Panc1 (cell line): Measurements from ENCODE around the gene FAM107B. TPM values are rescaled to one million over a fixed set of nuclear protein-coding genes. Genes with fewer than 3 reads are reported as not detected.

Source experiments
- ATAC-seq: fragments of 200-7000 bp; cut with Tn5 transposase; 2 replicates; pipeline ENCODE4 v1.9.1; 2020; ENCODE audit warnings: mild to moderate bottlenecking, moderate library complexity
- BruUV-seq: library from RNA; stranded (reverse); fragments of 400-500 nt; replicated peaks from 2 replicates; lab custom pipeline; 2021; lab: Mats Ljungman, UMichigan
- CTCF ChIA-PET: fragments of 300-600 bp; sonication (Branson Sonifier 250); formaldehyde crosslinking; loops from one replicate; lab custom pipeline; 2022; ENCODE audit warnings: antibody characterized with exemption; lab: Charles Lee
- POLR2A ChIA-PET: fragments of 300-600 bp; sonication (Branson Sonifier 250); formaldehyde crosslinking; loops from one replicate; lab custom pipeline; 2022; ENCODE audit warnings: antibody characterized with exemption; lab: Charles Lee
- DNase-seq: peaks from one replicate; pipeline ENCODE4 v3.0.0-alpha.2; 2010; ENCODE audit warnings: low read depth, low spot score
- H3K27ac ChIP-seq: 2 replicates; pipeline ENCODE4 v1.5.1; 2011; ENCODE audit warnings: mild to moderate bottlenecking, low read length, inconsistent platforms
- H3K27me3 ChIP-seq: fragments of 200-500 bp; sonication (Bioruptor generic); 2 replicates; pipeline ENCODE4 v1.6.0; 2014; ENCODE audit warnings: low read length, inconsistent platforms; ENCODE audit not compliant: control insufficient read depth, insufficient read depth
- H3K36me3 ChIP-seq: fragments of 200-500 bp; sonication (Bioruptor generic); 2 replicates; pipeline ENCODE4 v1.5.1; 2014; ENCODE audit warnings: inconsistent platforms, mild to moderate bottlenecking, low read length, moderate library complexity; ENCODE audit not compliant: control insufficient read depth, insufficient read depth
- H3K4me1 ChIP-seq: 2 replicates; pipeline ENCODE4 v1.5.1; 2011; ENCODE audit warnings: inconsistent platforms, mild to moderate bottlenecking, low read length, moderate library complexity; ENCODE audit not compliant: control insufficient read depth, insufficient read depth
- H3K4me3 ChIP-seq, 2 experiments: 2 replicates each; pipeline ENCODE4 v1.5.1; 2011 to 2012; ENCODE audit warnings: low read depth in 2 of 2, low read length in 2 of 2, mild to moderate bottlenecking in 2 of 2, inconsistent platforms in 1 of 2, moderate library complexity in 1 of 2
- H3K9me3 ChIP-seq: fragments of 200-500 bp; sonication (Bioruptor generic); 2 replicates; pipeline ENCODE4 v1.5.1; 2014; ENCODE audit warnings: low read depth, mild to moderate bottlenecking, inconsistent platforms, low read length, moderate library complexity; ENCODE audit not compliant: control insufficient read depth, insufficient read depth
- CTCF ChIP-seq: fragments of 450-650 bp; IDR thresholded peaks from 2 replicates; pipeline ENCODE4 v1.5.1; 2017; ENCODE audit warnings: mild to moderate bottlenecking
- POLR2AphosphoS5 ChIP-seq: IDR thresholded peaks from 2 replicates; pipeline ENCODE4 v1.6.1; 2012; ENCODE audit warnings: mild to moderate bottlenecking, low read depth, low read length, moderate library complexity
- REST ChIP-seq, 2 experiments: IDR thresholded peaks; 2 replicates each; pipeline ENCODE4 v1.6.1; 2011 to 2012; ENCODE audit warnings: low read depth in 2 of 2, control low read depth in 1 of 2, low read length in 1 of 2, mild to moderate bottlenecking in 1 of 2, moderate library complexity in 1 of 2; ENCODE audit not compliant: insufficient read depth in 1 of 2
- SIN3A ChIP-seq: IDR thresholded peaks from 2 replicates; pipeline ENCODE4 v1.6.1; 2012; ENCODE audit warnings: low read depth, mild to moderate bottlenecking, low read length, moderate library complexity, borderline replicate concordance; ENCODE audit not compliant: insufficient read depth
- TCF7L2 ChIP-seq: IDR thresholded peaks from 2 replicates; pipeline ENCODE4 v1.6.1; 2011; ENCODE audit warnings: mild to moderate bottlenecking, low read depth, low read length, inconsistent platforms
- in situ Hi-C: cut with HindIII; loops from 2 replicates; pipeline ENCODE4 v1.10.0; 2016; ENCODE audit warnings: low sequenced_read_pairs, low pct_unique_long_range_greater_than_20kb
- intact Hi-C: fragments of 100-400 bp; cut with micrococcal nuclease; formaldehyde crosslinking; loops from one replicate; pipeline ENCODE4 v1.10.0; 2022; ENCODE audit not compliant: unreplicated experiment
- total RNA-seq: library from RNA; stranded (reverse); gene quantifications from one replicate; pipeline ENCODE4 v1.2.1, GENCODE V29; 2021; ENCODE audit not compliant: unreplicated experiment

FAM107B gene
- total RNA-seq, 1 experiment from 2014 or later: 13.4 TPM

- no TSS peak for BruUV-seq
- ChIA-PET CTCF (no interaction called here), POLR2A (no interaction called here)
- no peak overlapping the region for H3K27ac ChIP-seq
- in situ Hi-C loops: no loop called here
- no peaks in the 10 kb centered on the region for H3K36me3 ChIP-seq
- TF ChIP-seq SIN3A (no peak), TCF7L2 (no peak), POLR2AphosphoS5 (no peak), REST (IDR thresholded peaks at IDR 0.05; ENCODE audit: insufficient read depth in 1 of 2, low read depth in 2 of 2, low read length in 1 of 2) (no peak), CTCF (no peak)
- no peak overlapping the region for H3K4me3 ChIP-seq
- H3K9me3 ChIP-seq: no peaks in the 10 kb centered on the region
- intact Hi-C loops: no loop called here
- DNase-seq: no peak
- no peak for ATAC-seq
- no peaks in the 10 kb centered on the region for H3K4me1 ChIP-seq
- H3K27me3 ChIP-seq: no peaks in the 10 kb centered on the region
These were observed 98.0 kb downstream of the FAM107B start for GRCh38 chr10:14676732-14677131.

- ATAC-seq (no peak), DNase-seq (no peak)
- Histone ChIP-seq H3K27me3 (no peaks in the 10 kb centered on the region), H3K27ac (no peak overlapping the region), H3K4me1 (no peaks in the 10 kb centered on the region), H3K36me3 (no peaks in the 10 kb centered on the region), H3K9me3 (no peaks in the 10 kb centered on the region), H3K4me3 (no peak overlapping the region)
- TF ChIP-seq SIN3A (no peak), REST (IDR thresholded peaks at IDR 0.05; ENCODE audit: insufficient read depth in 1 of 2, low read depth in 2 of 2, low read length in 1 of 2) (no peak), CTCF (no peak), POLR2AphosphoS5 (no peak), TCF7L2 (no peak)
- no TSS peak for BruUV-seq
- ChIA-PET POLR2A (no interaction called here), CTCF (no interaction called here)
- in situ Hi-C loops (no loop called here), intact Hi-C loops (no loop called here)
These were observed 100.2 kb downstream of the FAM107B start for GRCh38 chr10:14674376-14675050.
